NCI-H2196 treated with DMSO at 0.1 percent for 48 hours (cell line): Measurements from ENCODE around the gene NINJ1.

Experiments used
- DNase-seq: peaks from one replicate; lab custom pipeline; 2025; ENCODE audit not compliant: unreplicated experiment; lab: John Stamatoyannopoulos, UW

NINJ1 gene

DNA sequence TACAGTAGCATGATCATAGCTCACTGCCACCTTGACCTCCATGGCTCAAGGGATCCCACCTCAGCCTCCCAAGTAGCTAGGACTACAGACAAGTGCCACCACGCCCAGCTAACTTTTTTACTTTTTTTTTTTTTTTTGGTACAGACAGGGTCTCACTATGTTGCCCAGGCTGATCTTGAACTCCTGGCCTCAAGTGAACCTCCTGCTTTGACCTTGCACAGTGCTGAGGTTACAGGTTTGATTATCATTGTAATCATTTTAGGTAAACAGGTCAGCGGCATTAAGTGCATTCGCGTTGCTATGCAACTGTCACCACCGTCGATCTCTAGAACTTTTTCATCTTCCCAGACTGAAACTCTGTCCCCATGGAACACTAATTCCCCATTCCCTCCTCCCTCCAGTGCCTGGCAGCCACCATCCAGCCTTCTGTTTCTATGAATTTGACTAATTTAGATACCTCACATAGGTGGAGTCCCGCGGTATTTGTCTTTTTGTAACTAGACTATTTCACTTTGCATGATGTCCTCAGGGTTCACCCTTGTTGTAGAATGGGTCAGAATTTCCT lies 43.9 kb downstream of the NINJ1 start:
- no peak for DNase-seq

DNA sequence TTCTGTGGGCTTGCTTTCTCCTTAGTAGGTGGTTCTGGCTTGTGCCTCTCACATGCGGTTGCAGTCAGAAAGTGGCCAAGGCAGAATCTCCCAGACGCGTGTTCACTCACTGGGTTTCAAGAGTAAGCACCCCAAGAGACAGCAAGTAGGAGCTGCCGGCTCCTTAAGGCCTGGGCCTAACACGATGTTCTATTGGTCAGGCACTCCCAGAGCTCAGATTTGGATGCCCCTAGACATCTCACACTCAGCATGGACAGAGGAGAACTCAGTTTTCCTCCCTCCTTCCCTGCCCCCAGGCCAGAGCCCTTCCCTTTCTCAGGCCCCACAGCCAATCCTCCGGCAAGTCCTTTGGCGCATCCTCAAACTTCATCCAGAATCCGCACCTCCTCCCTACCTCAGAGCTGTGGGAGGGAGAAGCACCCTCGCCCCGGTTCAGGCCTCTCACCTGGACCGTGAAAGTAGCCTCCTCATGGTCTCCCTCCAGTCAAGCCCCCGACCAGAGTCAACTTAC lies 44.5 kb downstream of the NINJ1 start:
- no peak for DNase-seq

DNA sequence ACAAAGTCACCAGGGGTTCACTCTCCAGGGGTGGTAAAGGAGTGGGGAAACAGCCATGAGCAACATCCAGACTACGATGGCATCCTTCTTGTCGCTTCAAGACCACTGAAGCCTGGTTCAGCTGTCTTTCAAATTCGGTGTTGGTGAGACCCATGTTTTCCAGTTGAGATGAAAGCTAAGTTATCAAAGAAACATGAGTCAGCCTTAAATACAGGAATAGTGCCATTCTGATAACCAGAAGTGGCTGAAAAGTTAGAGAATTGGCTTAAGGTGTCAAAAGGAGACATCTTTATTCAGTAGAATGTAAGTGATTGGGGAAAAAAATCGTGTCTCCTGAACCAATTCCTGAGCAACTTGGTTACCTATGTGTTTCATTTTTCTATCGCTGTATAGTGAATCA lies 45.0 kb downstream of the NINJ1 start:
- no peak for DNase-seq

DNA sequence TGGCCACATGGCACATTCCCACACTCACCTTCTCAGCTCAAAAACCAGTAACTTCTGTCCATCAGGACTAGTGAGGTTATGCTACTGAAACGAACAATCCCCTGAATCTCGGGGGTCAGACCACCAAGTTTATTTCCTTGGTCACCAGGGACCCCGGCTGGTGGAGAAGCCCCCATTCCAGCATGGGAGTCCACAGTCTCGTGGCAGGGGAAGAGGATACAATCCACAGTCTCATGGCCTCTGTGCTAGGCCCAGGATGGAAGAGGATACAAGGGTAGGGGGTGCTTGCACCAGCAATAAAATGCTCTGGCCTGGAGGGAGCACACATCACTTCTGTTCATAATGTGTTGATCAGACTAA lies 45.4 kb downstream of the NINJ1 start:
- DNase-seq, result no peak

DNA sequence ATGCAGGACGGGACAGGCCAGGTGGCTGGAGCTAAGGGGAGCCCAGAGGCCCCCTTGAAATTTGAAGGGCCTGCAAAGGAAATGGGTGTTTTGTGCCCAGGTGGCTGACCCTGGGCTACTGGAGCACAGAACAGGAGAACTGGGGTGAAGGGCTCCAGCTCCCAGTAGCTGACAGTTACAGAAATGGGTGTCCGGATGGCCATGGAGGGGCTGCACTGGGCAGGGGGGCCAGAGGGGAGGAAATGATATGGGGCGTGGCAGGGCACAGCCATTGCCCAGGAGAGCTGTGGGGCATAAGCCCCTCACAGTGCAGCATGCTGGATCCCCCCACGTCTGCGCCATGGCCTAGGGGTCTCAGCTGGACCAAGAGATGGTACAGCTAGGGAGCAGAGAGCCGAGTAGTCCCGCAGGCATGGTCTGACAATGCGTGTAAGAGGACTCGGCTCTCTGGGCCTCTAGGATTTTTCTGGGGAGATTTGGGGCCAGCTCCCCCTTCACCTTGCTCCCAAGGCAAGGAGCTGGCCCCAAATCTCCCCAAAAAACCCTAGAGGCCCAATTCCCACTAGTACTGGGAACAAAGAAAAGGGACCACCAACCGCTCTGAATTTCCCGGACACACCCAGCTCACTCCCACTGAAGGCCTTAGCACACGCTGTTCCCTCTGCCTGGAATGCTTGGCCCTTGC lies 45.9 kb downstream of the NINJ1 start:
- DNase-seq, result no peak

DNA sequence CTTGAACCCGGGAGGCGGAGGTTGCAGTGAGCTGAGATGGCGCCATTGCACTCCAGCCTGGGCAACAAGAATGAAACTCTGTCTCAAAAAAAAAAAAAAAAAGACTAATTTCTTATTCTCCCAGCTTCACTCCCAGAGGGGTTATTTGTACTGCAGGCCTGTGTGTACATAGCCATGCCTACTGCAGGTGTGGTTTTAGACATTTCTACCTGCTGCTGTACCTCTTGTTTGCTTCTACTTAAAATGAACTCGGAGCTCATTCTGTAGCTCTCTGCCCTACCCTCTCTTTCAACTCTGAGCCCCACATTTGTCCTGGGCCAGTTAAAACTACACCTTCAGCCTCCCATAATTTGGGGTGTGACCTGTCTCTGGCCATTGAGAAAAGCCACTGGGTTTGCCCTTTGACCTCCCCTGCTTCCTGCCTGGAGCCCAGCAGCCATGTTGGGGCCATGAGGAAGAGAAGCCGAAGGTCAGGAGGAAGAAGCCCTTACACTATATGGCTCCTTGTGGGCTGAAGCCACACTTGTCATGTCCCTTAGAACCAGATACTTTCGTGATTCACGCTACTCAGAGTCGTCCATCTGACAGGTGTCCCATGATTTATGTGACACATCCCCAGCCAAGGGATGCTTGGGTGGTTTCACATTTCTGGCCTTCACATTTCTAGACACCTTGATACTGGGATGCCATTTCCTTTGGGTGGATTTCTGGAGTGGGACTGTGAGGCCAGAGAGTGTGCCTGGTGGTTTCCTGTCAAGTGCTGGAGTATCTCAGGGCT lies 47.4 kb downstream of the NINJ1 start:
- no peak for DNase-seq

DNA sequence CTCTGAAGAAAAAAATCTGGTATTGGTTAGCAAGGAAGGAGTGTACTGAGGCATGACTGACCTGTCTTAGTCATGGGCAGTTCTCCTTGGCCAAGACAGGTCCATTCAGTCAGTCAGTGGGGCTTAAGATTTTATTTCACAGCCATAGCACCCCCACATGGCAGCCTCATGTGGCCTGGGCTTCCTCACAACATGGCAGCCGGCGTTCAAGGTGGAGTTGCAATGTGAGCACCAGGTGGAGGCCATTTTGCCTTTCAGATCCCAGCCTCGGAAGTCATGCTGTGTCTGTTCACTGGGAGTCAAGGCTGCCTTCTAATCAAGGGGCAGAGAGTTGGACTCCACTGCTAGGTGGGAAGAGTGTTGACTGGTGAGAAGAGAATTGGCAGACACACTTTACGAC lies 48.4 kb downstream of the NINJ1 start:
- DNase-seq, result no peak

DNA sequence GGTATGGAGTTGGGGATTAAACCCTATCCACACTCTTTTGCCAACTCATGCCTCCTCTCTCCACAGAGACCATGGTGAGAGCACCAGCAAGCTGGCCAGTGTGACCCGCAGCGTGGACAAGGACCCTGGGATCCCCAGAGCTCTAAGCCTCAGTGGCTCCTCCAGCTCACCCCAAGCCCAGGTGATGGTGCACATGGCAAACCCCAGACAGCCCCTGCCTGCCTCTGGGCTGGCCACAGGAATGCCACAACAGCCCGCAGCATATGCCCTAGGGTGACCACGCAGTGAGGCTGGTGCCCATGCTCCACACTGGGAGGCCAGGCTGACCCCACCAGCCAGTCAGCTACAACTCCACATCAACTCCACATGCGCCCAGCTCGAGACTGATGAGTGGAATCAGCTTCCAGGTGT lies 49.6 kb downstream of the NINJ1 start:
- no peak for DNase-seq

DNA sequence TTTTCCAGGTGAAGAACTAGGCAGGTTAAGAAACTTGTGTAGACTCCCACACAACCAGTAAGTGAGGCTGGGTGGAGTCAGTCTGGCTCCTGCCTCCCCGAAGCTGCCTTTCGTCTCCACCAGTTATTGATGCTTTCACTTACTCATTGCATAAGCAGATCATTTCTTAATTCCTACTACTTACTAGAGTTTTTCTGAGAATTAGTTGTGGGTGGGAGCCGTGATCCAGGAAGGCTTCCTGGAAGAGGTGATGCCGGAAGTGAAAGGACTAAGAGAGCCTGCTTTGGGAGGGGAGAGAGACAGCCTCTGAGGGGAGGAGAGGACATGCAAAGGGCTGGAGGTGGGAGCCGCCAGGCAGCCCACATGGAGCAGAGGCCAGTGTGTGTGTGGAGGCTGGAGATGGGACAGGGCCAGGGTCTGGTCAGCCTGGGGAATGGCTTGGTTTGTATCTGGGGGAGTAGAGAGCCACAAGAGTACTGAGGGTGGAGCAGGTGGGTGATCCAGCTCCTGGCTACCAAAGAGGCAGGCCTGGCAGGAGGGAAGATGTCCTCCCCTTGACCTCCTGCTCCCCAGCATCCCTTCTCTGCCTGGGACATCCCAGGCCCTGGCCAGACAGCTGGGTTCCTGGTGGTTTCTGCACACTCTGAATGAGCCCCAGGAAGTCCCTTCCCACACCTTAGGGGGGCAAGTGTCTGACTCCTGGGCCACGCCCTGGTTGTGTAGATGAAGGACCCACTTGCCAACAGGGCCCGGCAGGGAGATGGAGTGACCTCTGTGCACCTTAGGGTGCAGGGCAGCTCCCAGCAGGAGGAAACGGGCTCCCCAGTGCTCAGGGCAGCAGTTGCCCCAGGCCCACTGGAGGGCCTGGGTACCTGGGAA lies 50.2 kb downstream of the NINJ1 start:
- DNase-seq, result no peak

DNA sequence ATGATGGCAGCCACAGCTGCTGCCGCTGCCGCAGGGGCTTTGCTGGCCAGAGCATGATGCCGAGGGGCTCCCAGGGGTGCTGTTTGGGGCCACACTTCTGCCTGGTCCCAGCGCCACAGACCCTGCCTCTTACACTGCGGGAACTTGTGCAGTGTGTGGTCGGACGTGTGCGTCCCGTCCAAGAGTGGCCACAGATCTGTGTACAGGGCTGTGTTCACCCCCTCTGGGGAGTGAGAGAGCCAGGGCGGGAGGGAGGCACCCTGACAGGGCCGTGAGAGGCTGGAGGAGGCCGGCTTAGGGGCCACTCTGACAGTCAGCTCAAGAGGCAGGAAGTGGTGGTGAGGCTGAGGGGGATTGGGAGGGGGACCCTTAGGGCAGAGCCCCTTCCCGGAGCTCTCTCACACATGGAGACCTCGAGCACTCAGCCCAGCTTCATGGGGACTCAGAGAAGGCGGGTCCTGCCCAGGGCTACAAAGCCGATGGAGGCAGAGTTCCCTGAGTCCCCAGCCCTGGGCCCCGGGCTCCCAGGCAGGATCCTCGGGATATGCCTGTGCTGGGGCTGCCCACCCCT lies 51.1 kb downstream of the NINJ1 start:
- no peak for DNase-seq

DNA sequence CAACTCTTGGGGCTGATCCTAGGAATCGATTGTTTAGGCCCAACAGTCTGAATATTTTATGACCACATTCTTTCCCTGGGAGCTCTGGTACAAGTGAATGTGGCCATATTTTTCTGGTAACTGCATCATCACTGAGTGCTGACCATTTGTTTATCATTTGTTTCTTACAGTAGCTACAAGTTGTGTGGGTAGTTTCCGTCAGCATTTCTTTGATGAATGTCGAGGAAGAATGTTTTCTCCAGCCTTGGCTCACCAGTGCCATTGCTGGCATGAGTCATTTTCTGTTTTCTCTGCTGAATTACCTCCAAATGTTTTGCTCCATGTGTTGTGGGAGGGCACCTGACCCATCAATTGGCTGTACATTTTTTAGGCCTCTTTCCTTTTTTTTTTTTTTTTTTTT lies 52.1 kb downstream of the NINJ1 start:
- DNase-seq, result no peak

DNA sequence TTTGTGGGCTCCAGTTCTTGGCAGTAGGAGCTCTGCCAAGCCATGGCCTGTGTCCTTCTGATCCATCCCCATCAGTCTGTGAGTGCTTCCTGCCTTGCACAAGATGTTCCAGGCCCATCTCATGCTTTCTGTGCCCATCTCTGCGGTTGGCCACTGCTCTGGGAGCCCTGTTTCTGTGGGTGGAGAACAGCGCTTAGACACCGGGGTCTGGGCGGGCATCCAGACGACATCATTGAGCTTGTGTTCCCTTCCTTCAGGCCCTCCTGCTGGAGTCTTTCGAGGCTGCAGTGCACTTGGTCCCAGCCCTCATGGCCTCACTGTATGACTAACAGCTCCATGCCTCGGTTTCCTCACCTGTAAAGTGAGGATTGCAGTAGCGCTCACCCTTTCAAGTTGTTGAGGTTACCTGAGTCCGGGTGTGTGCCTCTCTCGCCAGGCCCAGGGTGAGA lies 52.9 kb downstream of the NINJ1 start:
- no peak for DNase-seq

DNA sequence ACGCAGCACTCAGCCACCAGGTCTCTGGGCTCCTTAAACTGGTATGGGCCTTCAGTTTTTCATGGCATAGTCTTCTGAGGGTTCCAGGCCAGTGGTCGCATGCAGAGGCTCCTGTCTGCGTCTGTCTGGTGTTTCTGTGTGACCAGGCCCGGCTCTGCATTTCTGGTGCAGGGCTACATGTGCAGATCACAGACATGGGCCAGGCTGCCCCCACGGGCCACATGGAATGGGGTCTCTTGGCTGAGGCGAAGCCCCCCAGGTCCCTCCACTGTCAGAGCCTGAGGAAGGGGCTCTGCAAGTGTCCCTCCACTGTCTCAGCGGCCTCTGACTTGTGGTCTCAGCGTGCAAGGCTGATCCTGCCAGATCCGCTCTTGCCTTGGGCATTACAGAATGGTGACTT lies 53.6 kb downstream of the NINJ1 start:
- DNase-seq, result no peak

DNA sequence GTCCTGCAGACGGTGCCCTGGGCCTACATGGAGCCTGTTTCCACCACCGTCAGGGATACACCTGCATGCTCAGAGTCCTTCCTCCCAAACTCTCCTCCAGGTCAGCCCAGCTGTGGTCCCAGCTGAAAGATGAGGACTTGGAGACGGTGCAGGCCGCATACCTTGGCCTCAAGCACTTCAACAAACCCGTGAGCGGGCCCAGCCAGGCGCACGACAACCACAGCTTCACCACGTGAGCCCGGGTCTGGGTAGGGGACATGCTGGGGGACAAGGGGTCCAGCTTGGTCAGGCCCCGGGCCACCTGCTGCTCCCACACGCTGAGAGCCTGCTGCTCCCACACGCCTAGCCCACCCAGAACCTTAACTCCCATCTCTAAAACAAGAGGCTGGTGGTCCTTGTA lies 54.7 kb downstream of the NINJ1 start:
- no peak for DNase-seq

DNA sequence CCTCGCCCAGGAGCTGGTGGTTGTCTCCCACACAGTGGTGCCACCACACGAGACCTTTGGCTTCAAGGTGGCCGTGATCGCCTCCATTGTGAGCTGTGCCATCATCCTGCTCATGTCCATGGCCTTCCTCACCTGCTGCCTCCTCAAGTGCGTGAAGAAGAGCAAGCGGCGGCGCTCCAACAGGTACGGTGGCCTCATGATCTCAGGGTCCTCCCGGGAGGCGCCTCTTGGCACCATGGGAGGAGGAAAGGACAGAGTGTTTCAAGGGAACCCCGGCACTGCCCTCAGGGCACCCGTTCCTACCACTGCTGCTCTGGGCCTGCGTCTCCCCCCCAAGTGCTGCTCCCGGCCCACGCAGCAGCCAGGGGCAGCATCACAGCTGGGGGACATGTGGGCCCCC lies 56.2 kb downstream of the NINJ1 start:
- DNase-seq, result no peak

DNA sequence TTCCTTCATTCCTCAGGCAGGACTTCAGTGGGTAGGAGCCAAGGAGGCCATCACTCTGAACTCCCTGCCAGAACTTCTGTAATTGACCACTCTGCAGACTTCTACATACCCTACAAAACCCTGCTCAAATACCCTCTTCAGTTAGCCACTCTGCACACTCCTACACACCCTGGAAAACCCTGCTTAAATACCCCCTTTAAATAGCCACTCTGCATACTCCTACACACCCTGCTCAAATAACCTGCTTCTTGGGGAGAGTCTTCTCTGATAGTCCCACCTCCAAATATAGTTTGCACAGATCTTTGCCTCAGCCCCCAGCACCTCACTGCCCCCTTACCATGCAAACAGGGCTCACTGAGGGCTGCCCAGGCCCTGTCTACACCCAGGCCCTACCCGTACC lies 56.7 kb downstream of the NINJ1 start:
- no peak for DNase-seq

DNA sequence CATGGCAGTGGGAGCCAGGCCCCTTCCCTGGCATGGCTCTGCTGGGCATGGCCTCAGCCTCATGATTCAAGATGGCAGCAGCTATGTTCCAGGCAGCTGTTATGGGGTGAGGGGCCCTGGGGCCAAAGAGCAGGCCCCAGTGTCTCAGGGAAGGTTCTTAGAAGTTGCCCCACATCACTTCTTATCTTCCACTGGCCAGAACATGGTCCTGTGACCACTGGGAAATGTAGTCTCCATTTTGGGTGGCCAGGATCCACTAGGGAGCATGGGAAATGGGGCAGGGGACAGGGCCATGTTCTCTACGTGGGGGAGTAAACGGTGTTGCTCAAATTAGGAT lies 57.3 kb downstream of the NINJ1 start:
- no peak for DNase-seq

DNA sequence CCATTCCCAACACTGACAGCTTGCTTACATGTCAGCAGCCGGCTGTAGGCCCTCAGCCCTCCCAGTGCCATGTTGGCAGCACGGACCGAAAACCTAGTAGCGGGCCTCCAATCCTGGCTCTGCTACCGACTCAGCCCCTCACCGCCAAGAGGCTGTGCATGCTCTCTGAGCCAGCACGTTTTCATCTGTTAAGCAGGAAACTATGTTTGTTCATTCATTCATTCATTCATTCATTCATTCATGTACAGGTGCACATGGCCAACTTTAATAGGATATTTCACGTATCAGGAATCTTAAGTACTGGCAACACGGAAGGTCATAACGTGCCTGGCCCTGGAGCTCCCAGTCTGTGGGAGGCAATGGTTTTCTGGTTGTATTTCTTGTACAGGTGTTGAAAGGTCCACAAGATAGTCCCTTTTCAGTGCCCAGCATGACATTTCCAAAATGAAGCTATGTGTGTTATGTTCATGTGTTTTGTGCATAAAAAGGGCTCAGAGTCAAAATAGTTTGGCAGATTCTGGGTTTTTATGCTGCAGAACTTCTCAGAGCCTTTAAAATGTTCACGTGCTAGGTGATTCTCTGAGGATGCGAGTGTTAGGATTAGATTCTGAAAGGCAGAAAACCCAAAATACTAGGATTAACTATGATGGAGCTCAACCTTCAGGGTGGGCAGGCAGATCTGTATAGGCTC lies 57.8 kb downstream of the NINJ1 start:
- DNase-seq, result no peak

DNA sequence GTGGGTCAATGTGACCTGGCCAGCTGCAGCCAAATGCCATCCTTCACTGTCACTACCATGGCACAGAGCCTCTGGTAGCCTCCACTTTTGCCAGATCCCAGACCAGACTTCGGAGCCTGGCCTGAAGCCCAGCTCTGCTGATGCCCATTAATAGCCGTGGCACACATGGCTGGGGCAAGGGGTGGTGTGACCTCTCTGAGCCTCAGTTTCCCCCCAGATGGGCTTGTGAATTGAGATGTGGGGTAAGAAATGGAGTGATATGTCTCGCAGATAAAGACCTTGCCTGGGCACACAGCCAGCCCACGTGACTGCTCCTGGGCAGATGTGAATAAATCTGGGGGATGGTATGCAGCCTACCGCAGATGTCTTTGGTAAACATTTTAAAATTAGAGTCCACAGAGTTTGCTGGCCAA lies 61.7 kb downstream of the NINJ1 start:
- no peak for DNase-seq
